OCI-M1 (cell line): ENCODE data around the gene PISD.

ENCODE experiments used
- DNase-seq: peaks from one replicate; lab custom pipeline; 2025; lab: John Stamatoyannopoulos, UW

PISD gene

DNA sequence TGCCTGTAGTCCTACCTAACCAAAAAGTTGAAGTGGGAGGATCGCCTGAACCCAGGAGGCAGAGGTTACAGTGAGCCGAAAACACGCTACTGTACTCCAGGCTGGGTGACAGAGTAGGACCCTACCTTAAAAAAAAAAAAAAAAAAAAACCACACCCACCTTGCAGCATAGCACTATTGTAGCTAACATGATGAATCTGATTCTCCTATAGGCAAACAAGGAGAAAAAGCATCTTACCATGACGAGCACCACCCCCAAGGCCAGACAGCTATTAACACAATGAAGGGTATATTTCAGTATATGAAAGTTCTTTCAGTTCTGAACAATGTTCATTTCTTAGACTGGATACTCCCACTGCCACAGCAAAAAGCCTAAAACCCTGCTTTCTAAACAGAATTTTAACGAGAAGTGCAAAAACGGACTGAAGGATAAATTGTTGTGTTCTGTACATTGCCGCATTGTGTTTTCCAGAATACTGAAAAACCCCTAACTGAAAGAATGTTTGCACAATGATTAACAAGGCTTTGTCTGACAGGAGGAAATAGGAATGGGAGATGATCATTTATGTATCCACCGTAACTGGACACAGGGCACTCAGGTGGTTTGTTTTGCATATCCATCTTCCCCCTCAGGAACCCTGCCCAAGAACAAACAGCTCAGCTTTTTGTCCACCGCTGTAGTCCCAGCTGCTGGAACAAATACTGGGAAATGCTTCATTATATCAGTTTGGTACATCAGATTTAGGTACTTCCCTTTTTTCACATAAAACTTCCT, 8.9 kb downstream of the PISD start:
- peak; percentile 35 for DNase-seq

DNA sequence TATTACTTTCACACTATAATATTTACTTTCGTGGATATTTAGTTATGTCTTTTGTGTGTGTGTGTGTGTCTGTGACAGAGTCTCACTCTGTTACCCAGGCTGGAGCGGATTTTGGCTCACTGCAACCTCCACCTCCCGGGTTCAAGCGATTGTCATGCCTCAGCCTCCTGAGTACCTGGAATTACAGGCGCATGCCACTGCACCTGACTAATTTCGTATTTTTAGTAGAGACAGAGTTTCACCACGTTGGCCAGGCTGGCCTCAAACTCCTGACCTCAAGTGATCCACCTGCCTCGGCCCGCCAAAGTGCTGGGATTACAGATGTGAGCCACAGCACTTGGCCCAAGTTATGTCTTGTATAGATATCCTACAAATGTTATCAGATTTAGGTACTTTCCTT, 9.9 kb downstream of the PISD start:
- DNase-seq = no peak

DNA sequence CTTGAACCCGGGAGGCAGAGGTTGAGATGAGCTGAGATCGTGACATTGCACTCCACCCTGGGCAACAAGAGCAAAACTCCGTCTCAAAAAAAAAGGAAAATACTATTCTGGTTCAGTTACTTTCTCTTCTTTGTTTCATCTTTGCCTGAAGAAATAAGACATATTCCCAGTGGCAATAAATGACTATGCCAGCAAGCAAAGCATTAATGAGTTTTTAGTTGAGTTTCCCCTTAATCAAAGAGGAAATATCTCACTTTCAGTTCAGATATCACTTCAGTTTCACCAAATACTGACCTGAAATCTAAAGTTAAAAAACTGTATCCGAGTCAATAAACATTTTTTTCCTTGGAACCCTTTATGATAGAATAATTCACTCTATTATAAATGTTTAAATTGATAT, 10.4 kb downstream of the PISD start:
- DNase-seq = no peak

DNA sequence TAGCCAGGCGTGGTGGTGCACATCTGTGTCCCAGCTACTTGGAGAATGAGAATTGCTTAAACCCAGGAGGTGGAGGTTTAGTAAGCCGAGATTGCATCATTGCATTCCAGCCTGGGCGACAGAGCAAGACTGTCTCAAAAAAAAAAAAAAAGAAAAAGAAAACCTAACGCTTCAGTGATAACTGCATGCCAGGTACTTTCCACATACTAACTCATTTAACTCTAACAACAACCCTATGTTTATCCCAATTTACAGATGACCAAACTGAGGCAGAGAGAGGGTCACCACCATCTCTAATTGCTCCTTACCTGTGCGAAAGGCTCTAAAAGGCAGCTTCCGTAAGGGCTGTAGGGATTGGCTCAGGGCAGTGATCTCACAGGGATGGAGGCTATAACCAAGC, 11.6 kb downstream of the PISD start:
- DNase-seq = no peak

- DNase-seq = no peak
Measured at GRCh38 chr22:31647523-31648320, 14.3 kb downstream of the PISD start.

- DNase-seq = no peak
Measured at GRCh38 chr22:31647066-31647465, 14.9 kb downstream of the PISD start.

DNA sequence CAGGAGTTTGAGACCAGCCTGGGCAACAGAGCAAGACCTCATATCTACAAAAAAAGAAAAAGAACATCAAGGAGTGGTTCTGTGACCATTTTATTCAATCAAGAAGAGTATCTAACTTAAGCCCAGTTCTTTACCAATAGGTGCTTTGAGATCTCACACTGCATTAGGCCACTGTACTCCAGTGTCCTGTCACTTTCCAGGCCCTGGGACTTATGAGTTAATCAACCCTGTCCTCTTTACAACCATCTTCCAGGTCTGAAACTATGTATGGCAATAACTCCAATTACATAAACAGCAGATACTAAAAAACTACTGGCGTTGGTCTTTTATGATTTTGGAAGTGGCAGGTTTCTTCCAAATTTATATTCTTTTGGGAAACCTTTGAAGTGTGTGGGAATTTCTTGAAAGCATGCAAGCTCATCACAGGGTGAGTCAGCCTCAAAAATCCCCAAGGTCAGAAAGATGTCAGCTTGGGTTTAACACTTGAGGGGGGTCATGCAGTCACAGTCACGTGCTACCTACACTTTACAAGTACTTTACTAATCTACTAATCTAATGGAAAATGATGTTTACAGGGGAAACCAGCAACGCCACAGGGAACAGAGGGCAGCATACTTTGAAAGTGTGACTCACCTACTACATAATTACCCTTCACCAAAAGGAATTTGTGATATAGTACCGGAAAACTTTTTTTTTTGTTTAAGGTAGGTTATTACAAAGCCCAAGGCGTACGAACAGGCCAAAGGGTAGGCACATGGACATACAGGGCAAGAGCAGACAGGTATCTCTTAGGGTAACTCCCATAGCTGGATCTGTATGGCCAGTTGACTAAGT, 15.6 kb downstream of the PISD start:
- DNase-seq = no peak

DNA sequence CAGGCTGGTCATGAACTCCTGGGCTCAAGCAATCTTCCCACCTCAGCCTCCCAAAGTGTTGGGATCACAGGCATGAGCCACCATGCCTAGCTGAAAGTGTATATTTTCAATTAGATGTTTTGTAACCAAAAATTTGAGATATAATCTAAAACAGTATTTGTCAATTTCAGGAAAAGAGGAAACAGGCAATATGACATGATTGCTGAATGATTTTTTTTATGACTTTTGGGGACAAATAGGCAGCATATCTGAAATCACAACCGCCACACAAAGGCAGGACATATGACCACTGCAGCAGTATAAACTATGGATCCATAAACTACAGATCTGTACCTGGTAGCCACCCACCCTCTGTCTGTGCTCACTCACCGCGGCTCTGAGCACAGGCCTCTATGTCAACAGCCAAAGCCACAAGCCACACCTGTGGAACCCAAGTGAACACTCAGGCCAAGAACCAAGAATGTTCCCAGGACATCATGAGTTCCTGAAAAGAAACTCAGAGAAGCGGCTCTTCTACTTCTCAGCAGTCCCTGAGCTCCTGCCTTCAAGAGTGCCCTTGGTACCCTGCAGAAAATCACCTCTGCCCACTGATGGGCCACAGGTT, 22.5 kb downstream of the PISD start:
- DNase-seq = peak; percentile 23

- peak; percentile 80 for DNase-seq
Measured at GRCh38 chr22:31637891-31638618, 24.0 kb downstream of the PISD start.

- peak; percentile 60 for DNase-seq
Measured at GRCh38 chr22:31637447-31637890, 24.5 kb downstream of the PISD start.

- no peak for DNase-seq
Measured at GRCh38 chr22:31635638-31636306, 26.2 kb downstream of the PISD start.

- no peak for DNase-seq
Measured at GRCh38 chr22:31631436-31631835, 30.6 kb downstream of the PISD start.

GRCh38 chr22:31630331-31631329, 31.4 kb downstream of the PISD start:
- peak; percentile 88 for DNase-seq

GRCh38 chr22:31629741-31630184, 32.3 kb downstream of the PISD start:
- DNase-seq = no peak

DNA sequence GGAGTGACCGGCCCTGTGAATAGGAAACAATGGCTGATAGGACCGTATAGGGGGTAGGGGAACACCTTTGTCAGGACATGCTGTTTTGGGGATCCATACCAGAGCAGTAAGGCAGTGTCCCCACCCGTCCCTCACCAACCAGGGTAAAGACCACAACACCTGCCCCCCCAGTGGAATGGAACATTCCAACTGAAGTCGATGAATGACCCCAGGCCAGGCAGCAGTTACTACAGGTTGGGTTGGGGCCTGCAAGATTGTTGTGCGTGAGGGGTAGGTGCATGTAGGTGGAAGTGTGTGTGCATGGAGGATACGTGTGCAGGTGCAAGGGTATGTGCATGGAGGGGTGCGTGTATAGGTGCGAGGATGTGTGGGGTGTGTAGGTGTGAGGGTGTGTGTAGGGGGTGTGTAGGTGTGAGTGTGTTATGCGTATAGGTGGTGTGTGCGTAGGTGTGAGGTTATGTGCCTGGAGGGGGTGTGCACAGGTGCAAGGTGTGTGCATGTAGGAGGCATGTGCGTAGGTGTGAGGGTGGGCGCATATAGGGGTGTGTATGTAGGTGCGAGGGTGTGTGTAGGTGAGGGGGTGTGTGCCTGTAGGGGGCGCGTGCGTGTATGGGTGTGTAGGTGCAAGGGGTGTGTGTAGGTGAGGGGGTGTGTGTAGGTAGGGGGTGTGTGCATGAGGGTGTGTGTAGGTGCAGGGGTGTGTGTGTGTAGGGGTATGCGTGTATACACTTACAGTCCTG, 32.9 kb downstream of the PISD start:
- DNase-seq = no peak

DNA sequence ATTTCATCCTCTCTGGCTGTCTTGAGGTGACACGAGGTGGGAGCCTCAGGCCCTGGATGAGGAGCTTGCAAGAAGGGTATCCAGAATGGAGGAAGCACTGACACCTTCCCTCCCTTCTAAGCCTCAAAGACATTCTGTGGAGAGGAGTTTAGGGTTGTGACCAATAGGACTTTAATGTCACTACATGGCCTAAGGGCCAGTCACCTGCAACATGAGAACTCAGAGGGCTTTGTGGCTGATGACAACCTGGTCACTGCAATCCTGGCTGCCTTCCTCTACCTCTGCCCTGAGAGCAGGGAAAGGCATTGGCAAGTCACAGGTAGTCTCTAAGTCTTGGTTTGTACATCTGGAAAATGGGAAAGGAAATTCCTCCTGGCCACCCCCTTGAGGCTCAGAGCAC, 33.7 kb downstream of the PISD start:
- no peak for DNase-seq

DNA sequence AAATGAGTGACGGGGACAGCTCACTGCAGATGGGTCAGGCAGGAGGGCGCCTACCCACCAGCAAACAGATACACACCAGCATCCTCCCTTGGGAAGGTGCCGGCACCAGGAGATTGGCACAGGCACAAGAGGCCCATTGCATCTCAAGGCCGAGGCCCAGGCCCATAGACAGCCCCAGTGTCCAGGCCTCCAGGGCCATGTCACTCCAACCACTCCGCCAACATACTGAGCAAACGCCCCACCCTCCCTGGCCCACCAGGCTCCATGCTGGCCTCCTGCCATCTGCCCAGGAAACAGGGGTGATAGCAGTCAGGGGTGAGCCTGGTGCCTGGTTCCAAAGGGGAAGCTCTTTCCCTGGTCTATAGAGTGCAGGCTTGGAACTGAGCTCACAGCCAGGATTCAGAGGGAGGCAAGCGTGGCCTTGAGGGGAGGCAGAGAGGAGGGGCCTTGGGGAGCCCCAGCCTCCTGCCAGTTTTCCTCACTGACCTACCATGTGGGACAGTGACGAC, 34.7 kb downstream of the PISD start:
- DNase-seq = no peak

- DNase-seq = peak; percentile 72
Measured at GRCh38 chr22:31626427-31627150, 35.4 kb downstream of the PISD start.
